ENCODE data around the gene RNF144A.

Gene RNF144A

GRCh38 chr2:7019191-7019590, 102.0 kb downstream of the RNF144A start:
- Mint-ChIP-seq H3K4me1 (peaks cover 6% of the 10 kb centered on the region), H3K36me3 (peaks cover 73% of the 10 kb centered on the region), H3K4me3 (no peak overlapping the region), H3K9me3 (no peaks in the 10 kb centered on the region), H3K27ac (no peak overlapping the region), H3K27me3 (no peaks in the 10 kb centered on the region)
- DNase-seq, result no peak
- CTCF ChIA-PET, result no interaction called here

GRCh38 chr2:7020059-7020458, 102.8 kb downstream of the RNF144A start:
- Mint-ChIP-seq H3K27ac (no peak overlapping the region), H3K4me1 (no peaks in the 10 kb centered on the region), H3K4me3 (no peak overlapping the region), H3K9me3 (no peaks in the 10 kb centered on the region), H3K27me3 (no peaks in the 10 kb centered on the region), H3K36me3 (peaks cover 74% of the 10 kb centered on the region)
- no peak for DNase-seq
- CTCF ChIA-PET, result no interaction called here

- H3K9me3 Mint-ChIP-seq, result no peaks in the 10 kb centered on the region
- H3K36me3 Mint-ChIP-seq, result peaks cover 72% of the 10 kb centered on the region
- no peaks in the 10 kb centered on the region for H3K27me3 Mint-ChIP-seq
- no peaks in the 10 kb centered on the region for H3K4me1 Mint-ChIP-seq
- CTCF ChIA-PET, result no interaction called here
- no peak overlapping the region for H3K27ac Mint-ChIP-seq
- DNase-seq, result no peak
- H3K4me3 Mint-ChIP-seq, result no peak overlapping the region
These were observed 103.3 kb downstream of the RNF144A start for GRCh38 chr2:7020468-7020867.

GRCh38 chr2:7020939-7021470, 103.8 kb downstream of the RNF144A start:
- Mint-ChIP-seq H3K9me3 (no peaks in the 10 kb centered on the region), H3K27ac (peak overlapping the region; percentile 21), H3K4me3 (no peak overlapping the region), H3K4me1 (no peaks in the 10 kb centered on the region), H3K36me3 (peaks cover 73% of the 10 kb centered on the region), H3K27me3 (no peaks in the 10 kb centered on the region)
- no peak for DNase-seq
- CTCF ChIA-PET, result interaction anchor here (1.2 to 1.9 kb wide), 2 partner anchors 23 to 40 kb away, joined by 4 read pairs; no protein-coding TSS in a partner anchor

GRCh38 chr2:7022492-7023385, 105.5 kb downstream of the RNF144A start:
- H3K9me3 Mint-ChIP-seq, result no peaks in the 10 kb centered on the region
- no peak for DNase-seq
- no peaks in the 10 kb centered on the region for H3K27me3 Mint-ChIP-seq
- H3K27ac Mint-ChIP-seq, result no peak overlapping the region
- H3K36me3 Mint-ChIP-seq, result peaks cover 71% of the 10 kb centered on the region
- CTCF ChIA-PET, result interaction anchor here (1.2 to 2.1 kb wide), 5 partner anchors 9 to 145 kb away, joined by 3 to 9 read pairs (median 4); partner anchors contain the start of gene RSAD2
- no peak overlapping the region for H3K4me3 Mint-ChIP-seq
- H3K4me1 Mint-ChIP-seq, result no peaks in the 10 kb centered on the region

- Mint-ChIP-seq H3K27ac (no peak overlapping the region), H3K9me3 (no peaks in the 10 kb centered on the region), H3K4me1 (peaks cover 7% of the 10 kb centered on the region), H3K27me3 (no peaks in the 10 kb centered on the region), H3K36me3 (peaks cover 71% of the 10 kb centered on the region), H3K4me3 (no peak overlapping the region)
- no peak for DNase-seq
- CTCF ChIA-PET, result interaction anchor here (0.8 to 2.1 kb wide), 4 partner anchors 9 to 129 kb away, joined by 3 to 9 read pairs (median 6); no protein-coding TSS in a partner anchor
These were observed 106.3 kb downstream of the RNF144A start for GRCh38 chr2:7023542-7023941.

- H3K4me1 Mint-ChIP-seq, result peaks cover 12% of the 10 kb centered on the region
- no peak for DNase-seq
- CTCF ChIA-PET, result interaction anchor here (0.8 to 2.1 kb wide), 2 partner anchors 10 to 21 kb away, joined by 5 to 9 read pairs; no protein-coding TSS in a partner anchor
- peaks cover 66% of the 10 kb centered on the region for H3K36me3 Mint-ChIP-seq
- no peaks in the 10 kb centered on the region for H3K27me3 Mint-ChIP-seq
- no peaks in the 10 kb centered on the region for H3K9me3 Mint-ChIP-seq
- H3K4me3 Mint-ChIP-seq, result no peak overlapping the region
- no peak overlapping the region for H3K27ac Mint-ChIP-seq
These were observed 107.0 kb downstream of the RNF144A start for GRCh38 chr2:7024261-7024660.

- CTCF ChIA-PET, result no interaction called here
- no peak overlapping the region for H3K27ac Mint-ChIP-seq
- H3K27me3 Mint-ChIP-seq, result no peaks in the 10 kb centered on the region
- DNase-seq, result no peak
- H3K4me3 Mint-ChIP-seq, result no peak overlapping the region
- H3K9me3 Mint-ChIP-seq, result no peaks in the 10 kb centered on the region
- H3K36me3 Mint-ChIP-seq, result peaks cover 60% of the 10 kb centered on the region
- peaks cover 15% of the 10 kb centered on the region for H3K4me1 Mint-ChIP-seq
These were observed 107.9 kb downstream of the RNF144A start for GRCh38 chr2:7025082-7025481.

- no peaks in the 10 kb centered on the region for H3K9me3 Mint-ChIP-seq
- H3K27me3 Mint-ChIP-seq, result no peaks in the 10 kb centered on the region
- no peak for DNase-seq
- H3K27ac Mint-ChIP-seq, result peak overlapping the region; percentile 19
- no peak overlapping the region for H3K4me3 Mint-ChIP-seq
- peaks cover 60% of the 10 kb centered on the region for H3K36me3 Mint-ChIP-seq
- peaks cover 19% of the 10 kb centered on the region for H3K4me1 Mint-ChIP-seq
- CTCF ChIA-PET, result interaction anchor here (0.6 to 4.3 kb wide), 2 partner anchors 17 to 172 kb away, joined by 3 to 16 read pairs; no protein-coding TSS in a partner anchor
These were observed 109.5 kb downstream of the RNF144A start for GRCh38 chr2:7026742-7027141.

GRCh38 chr2:7027411-7027810, 110.2 kb downstream of the RNF144A start:
- CTCF ChIA-PET, result interaction anchor here (1.0 to 4.3 kb wide), 2 partner anchors 9 to 16 kb away, joined by 3 to 16 read pairs; no protein-coding TSS in a partner anchor
- Mint-ChIP-seq H3K27ac (peak overlapping the region; percentile 9), H3K27me3 (no peaks in the 10 kb centered on the region), H3K4me3 (no peak overlapping the region), H3K4me1 (peaks cover 19% of the 10 kb centered on the region), H3K9me3 (no peaks in the 10 kb centered on the region), H3K36me3 (peaks cover 59% of the 10 kb centered on the region)
- DNase-seq, result no peak

GRCh38 chr2:7027956-7028655, 110.9 kb downstream of the RNF144A start:
- H3K4me1 Mint-ChIP-seq, result peaks cover 19% of the 10 kb centered on the region
- no peak overlapping the region for H3K27ac Mint-ChIP-seq
- no peak for DNase-seq
- CTCF ChIA-PET, result interaction anchor here (1.0 to 4.3 kb wide), 2 partner anchors 8 to 16 kb away, joined by 3 to 16 read pairs; no protein-coding TSS in a partner anchor
- H3K27me3 Mint-ChIP-seq, result no peaks in the 10 kb centered on the region
- no peaks in the 10 kb centered on the region for H3K9me3 Mint-ChIP-seq
- no peak overlapping the region for H3K4me3 Mint-ChIP-seq
- peaks cover 61% of the 10 kb centered on the region for H3K36me3 Mint-ChIP-seq

- no peak for DNase-seq
- CTCF ChIA-PET, result interaction anchor here (4.3 kb wide), 1 partner anchor 15 kb away, joined by 16 read pairs; no protein-coding TSS in a partner anchor
- peaks cover 63% of the 10 kb centered on the region for H3K36me3 Mint-ChIP-seq
- H3K4me3 Mint-ChIP-seq, result no peak overlapping the region
- no peaks in the 10 kb centered on the region for H3K9me3 Mint-ChIP-seq
- no peak overlapping the region for H3K27ac Mint-ChIP-seq
- peaks cover 19% of the 10 kb centered on the region for H3K4me1 Mint-ChIP-seq
- H3K27me3 Mint-ChIP-seq, result no peaks in the 10 kb centered on the region
These were observed 111.6 kb downstream of the RNF144A start for GRCh38 chr2:7028846-7029245.

GRCh38 chr2:7029291-7030059, 112.3 kb downstream of the RNF144A start:
- Mint-ChIP-seq H3K4me1 (peaks cover 19% of the 10 kb centered on the region), H3K27ac (no peak overlapping the region), H3K27me3 (no peaks in the 10 kb centered on the region), H3K9me3 (no peaks in the 10 kb centered on the region), H3K36me3 (peaks cover 64% of the 10 kb centered on the region), H3K4me3 (no peak overlapping the region)
- no peak for DNase-seq
- CTCF ChIA-PET, result interaction anchor here (1.4 to 4.3 kb wide), 2 partner anchors 14 to 17 kb away, joined by 3 to 16 read pairs; no protein-coding TSS in a partner anchor
